IMR-90 (cell line): ENCODE results near the gene PDGFD. TPM values are rescaled to one million over a fixed set of nuclear protein-coding genes. Genes with fewer than 3 reads are reported as not detected.

Source experiments
- ATAC-seq: fragments of 200-7000 bp; cut with Tn5 transposase; 2 replicates; pipeline ENCODE4 v1.9.1; 2020; ENCODE audit warnings: low read depth, mild to moderate bottlenecking, moderate library complexity
- BruUV-seq: library from RNA; stranded (reverse); fragments of 400-500 nt; replicated peaks from 2 replicates; lab custom pipeline; 2021; lab: Mats Ljungman, UMichigan
- CTCF ChIA-PET: fragments of 300-600 bp; formaldehyde crosslinking; extraction: SDS; loops from one replicate; lab custom pipeline; 2021; ENCODE audit warnings: antibody characterized with exemption; lab: Yijun Ruan, JAX
- POLR2A ChIA-PET: fragments of 300-600 bp; sonication (Branson Sonifier 250); formaldehyde crosslinking; loops from one replicate; lab custom pipeline; 2022; ENCODE audit warnings: antibody characterized with exemption; ENCODE audit not compliant: unreplicated experiment; lab: Charles Lee
- DNase-seq: peaks from one replicate; pipeline ENCODE4 v3.0.0; 2013
- H2AFZ ChIP-seq: replicated peaks from 2 replicates; pipeline ENCODE3; 2013; ENCODE audit warnings: low read length, mild to moderate bottlenecking; ENCODE audit not compliant: poor library complexity
- H2AK5ac ChIP-seq: 2 replicates; pipeline ENCODE4 v1.6.1; 2013; ENCODE audit warnings: low read depth, low read length, inconsistent platforms
- H2AK9ac ChIP-seq: replicated peaks from 2 replicates; pipeline ENCODE3; 2013; ENCODE audit warnings: mild to moderate bottlenecking, low read depth, low read length, moderate library complexity; ENCODE audit not compliant: poor library complexity
- H2BK120ac ChIP-seq: 2 replicates; pipeline ENCODE4 v1.6.1; 2013; ENCODE audit warnings: low read depth, low read length, inconsistent platforms
- H2BK15ac ChIP-seq: 3 replicates; pipeline ENCODE4 v1.6.1; 2013; ENCODE audit warnings: low read depth, low read length, inconsistent platforms
- H2BK20ac ChIP-seq: 2 replicates; pipeline ENCODE4 v1.6.1; 2013; ENCODE audit warnings: low read depth, mild to moderate bottlenecking, inconsistent platforms, low read length, moderate library complexity
- H2BK5ac ChIP-seq: 2 replicates; pipeline ENCODE4 v1.6.1; 2013; ENCODE audit warnings: mild to moderate bottlenecking, low read depth, low read length, inconsistent platforms; ENCODE audit not compliant: poor library complexity, severe bottlenecking
- H3K14ac ChIP-seq: replicated peaks from 2 replicates; pipeline ENCODE4 v1.6.1; 2013; ENCODE audit warnings: low read depth, low read length, inconsistent platforms
- H3K18ac ChIP-seq: 2 replicates; pipeline ENCODE4 v1.6.1; 2013; ENCODE audit warnings: low read depth, low read length, control low read depth
- H3K23ac ChIP-seq: 2 replicates; pipeline ENCODE4 v1.6.1; 2013; ENCODE audit warnings: low read depth, low read length, inconsistent platforms
- H3K27ac ChIP-seq: 2 replicates; pipeline ENCODE4 v1.5.1; 2013; ENCODE audit warnings: mild to moderate bottlenecking, control low read depth, low read length; ENCODE audit not compliant: insufficient read depth
- H3K27me3 ChIP-seq: 2 replicates; pipeline ENCODE4 v1.6.1; 2013; ENCODE audit warnings: low read length; ENCODE audit not compliant: control insufficient read depth, insufficient read depth
- H3K36me3 ChIP-seq: 2 replicates; pipeline ENCODE4 v1.6.1; 2013; ENCODE audit warnings: low read length, mixed read lengths; ENCODE audit not compliant: control insufficient read depth, insufficient read depth
- H3K4ac ChIP-seq: 2 replicates; pipeline ENCODE4 v1.6.1; 2013; ENCODE audit warnings: low read depth, low read length, inconsistent platforms
- H3K4me1 ChIP-seq: 2 replicates; pipeline ENCODE4 v1.6.1; 2013; ENCODE audit warnings: low read length, mixed read lengths; ENCODE audit not compliant: control insufficient read depth, insufficient read depth
- H3K4me2 ChIP-seq: 2 replicates; pipeline ENCODE4 v1.6.1; 2013; ENCODE audit warnings: low read depth, mild to moderate bottlenecking, control low read depth, low read length, moderate library complexity
- H3K4me3 ChIP-seq: 2 replicates; pipeline ENCODE4 v1.5.1; 2013; ENCODE audit warnings: low read depth, mild to moderate bottlenecking, control low read depth, low read length, moderate library complexity; ENCODE audit not compliant: insufficient read depth
- H3K56ac ChIP-seq: 2 replicates; pipeline ENCODE4 v1.6.1; 2013; ENCODE audit warnings: low read length, inconsistent platforms; ENCODE audit not compliant: insufficient read depth; ENCODE audit errors: extremely low read depth
- H3K79me1 ChIP-seq, 2 experiments: 2 replicates each; pipeline ENCODE4 v1.6.1; 2013; ENCODE audit warnings: low read length in 2 of 2, inconsistent platforms in 1 of 2, low read depth in 1 of 2
- H3K9ac ChIP-seq: 2 replicates; pipeline ENCODE4 v1.6.1; 2013; ENCODE audit warnings: low read depth, low read length, control low read depth
- H3K9me1 ChIP-seq: 2 replicates; pipeline ENCODE4 v1.6.1; 2013; ENCODE audit warnings: low read length, inconsistent platforms; ENCODE audit not compliant: insufficient read depth
- H3K9me3 ChIP-seq: 2 replicates; pipeline ENCODE4 v1.6.1; 2013; ENCODE audit warnings: low read length; ENCODE audit not compliant: control insufficient read depth, insufficient read depth
- H4K20me1 ChIP-seq: 2 replicates; pipeline ENCODE4 v1.6.1; 2013; ENCODE audit warnings: low read length, inconsistent platforms; ENCODE audit not compliant: insufficient read depth
- H4K5ac ChIP-seq: 2 replicates; pipeline ENCODE4 v1.6.1; 2013; ENCODE audit warnings: mild to moderate bottlenecking, low read depth, low read length, control low read depth
- H4K8ac ChIP-seq, 2 experiments: 2 replicates each; pipeline ENCODE4 v1.6.1; 2013; ENCODE audit warnings: low read depth in 2 of 2, low read length in 2 of 2, control low read depth in 1 of 2, inconsistent platforms in 1 of 2
- H4K91ac ChIP-seq: 2 replicates; pipeline ENCODE4 v1.6.1; 2013; ENCODE audit warnings: low read depth, low read length, inconsistent platforms; ENCODE audit not compliant: insufficient read depth
- CEBPB ChIP-seq: IDR thresholded peaks from 2 replicates; pipeline ENCODE4 v1.6.1; 2012; ENCODE audit warnings: low read depth, low read length, improper control_type of control experiment
- MXI1 ChIP-seq: IDR thresholded peaks from 2 replicates; pipeline ENCODE4 v1.6.1; 2012; ENCODE audit warnings: low read depth, mild to moderate bottlenecking, low read length, moderate library complexity, borderline replicate concordance
- SMC3 ChIP-seq: fragments of 150-350 bp; IDR thresholded peaks from 2 replicates; pipeline ENCODE4 v1.6.1; 2016; ENCODE audit warnings: low read depth, mild to moderate bottlenecking, antibody characterized with exemption, low read length, moderate library complexity
- WGBS, 2 experiments: methylation state at CpG; one replicate each; pipeline versions ENCODE4 v1.1.5 to v1.1.7; 2013; ENCODE audit warnings: missing lambda C conversion rate in 2 of 2; ENCODE audit not compliant: insufficient read length in 1 of 2; ENCODE audit errors: extremely low coverage in 2 of 2; 5-methylcytosine and 5-hydroxymethylcytosine counted together
- dilution Hi-C: fragments of 300-500 bp; cut with HindIII; formaldehyde crosslinking; loops from one replicate; pipeline ENCODE4 v1.14.3; 2018; ENCODE audit warnings: low sequenced_read_pairs; ENCODE audit not compliant: unreplicated experiment
- in situ Hi-C: fragments of 300-500 bp; cut with MboI; formaldehyde crosslinking; loops from 3 replicates; pipeline ENCODE4 v1.14.3; 2019; ENCODE audit warnings: low sequenced_read_pairs, inconsistent platforms, mixed read lengths
- intact Hi-C: fragments of 100-400 bp; cut with micrococcal nuclease; formaldehyde crosslinking; loops from 2 replicates; pipeline ENCODE4 v1.10.0; 2022
- polyA plus RNA-seq, 3 experiments: library from polyadenylated mRNA; depleted of rRNA; stranded (reverse); fragments of >200 nt; gene quantifications; 2 replicates each; pipeline ENCODE4 v1.2.3, GENCODE V29; 2012; ENCODE audit warnings: low replicate concordance in 1 of 3
- total RNA-seq: library from RNA; depleted of rRNA; stranded (reverse); fragments of >200 nt; gene quantifications from 2 replicates; pipeline ENCODE4 v1.2.3, GENCODE V29; 2012

PDGFD gene
- total and polyA plus RNA-seq, 2 of the 4 experiments (the other 2 are of a cell fraction) = 2.1 to 3.0 TPM

- Histone ChIP-seq H3K23ac (no peak overlapping the region), H3K79me1 (no peaks in the 10 kb centered on the region), H3K4ac (peak overlapping the region; percentile 40; the same call in 1 of the 2 replicates), H2AFZ (no peak overlapping the region), H4K8ac (peak overlapping the region in 1 of 2 experiments; percentile 37; a peak in 1 of 4 replicates), H3K4me3 (no peak overlapping the region), H4K5ac (peak overlapping the region; percentile 68), H3K27me3 (no peaks in the 10 kb centered on the region), H3K9ac (no peak overlapping the region), H3K9me3 (no peaks in the 10 kb centered on the region), H2BK5ac (no peak overlapping the region), H2AK5ac (peak overlapping the region; percentile 52), H3K56ac (no peak overlapping the region), H3K4me2 (no peak overlapping the region), H3K4me1 (peaks cover 11% of the 10 kb centered on the region), H2BK15ac (peak overlapping the region; percentile 30; the same call in 1 of the 3 replicates), H3K27ac (no peak overlapping the region), H3K36me3 (no peaks in the 10 kb centered on the region), H2AK9ac (no peak overlapping the region), H3K9me1 (no peaks in the 10 kb centered on the region), H3K14ac (peak overlapping the region; percentile 62; the same call in 1 of the 2 replicates), H4K20me1 (no peaks in the 10 kb centered on the region), H3K18ac (peak overlapping the region; percentile 80), H2BK120ac (peak overlapping the region; percentile 8; the same call in 1 of the 2 replicates), H2BK20ac (peak overlapping the region; percentile 55; the same call in 1 of the 2 replicates), H4K91ac (peak overlapping the region; percentile 15)
- DNase-seq (peak; percentile 14), ATAC-seq (no peak)
- CTCF ChIA-PET = interaction anchor here (0.6 to 1.3 kb wide), 3 partner anchors 11 to 99 kb away, joined by 3 to 5 read pairs (median 3); no protein-coding TSS in a partner anchor
- dilution Hi-C loops (no loop called here), in situ Hi-C loops (no loop called here), intact Hi-C loops (no loop called here)
- 73 to 100% methylated on average over 1 to 3 of the region's 5 CpGs for whole genome bisulfite sequencing, 2 experiments
- POLR2A ChIA-PET = no interaction called here
- no TSS peak for BruUV-seq
- no peak for TF ChIP-seq MXI1
- peak; percentile 69 for TF ChIP-seq CEBPB
- no peak for TF ChIP-seq SMC3
Measured at GRCh38 chr11:104093426-104094280, 70.3 kb downstream of the PDGFD start.
